Measurements from ENCODE around the gene GSTM3.
A peak's percentile ranks its signal among the peaks of the same experiment; 100 is the strongest.
"Not testable (repeated sequence)": the region's sequence is repeated elsewhere in the genome, so short reads cannot be mapped to it uniquely, and the experiment has no call there.

GSTM3 gene

DNA sequence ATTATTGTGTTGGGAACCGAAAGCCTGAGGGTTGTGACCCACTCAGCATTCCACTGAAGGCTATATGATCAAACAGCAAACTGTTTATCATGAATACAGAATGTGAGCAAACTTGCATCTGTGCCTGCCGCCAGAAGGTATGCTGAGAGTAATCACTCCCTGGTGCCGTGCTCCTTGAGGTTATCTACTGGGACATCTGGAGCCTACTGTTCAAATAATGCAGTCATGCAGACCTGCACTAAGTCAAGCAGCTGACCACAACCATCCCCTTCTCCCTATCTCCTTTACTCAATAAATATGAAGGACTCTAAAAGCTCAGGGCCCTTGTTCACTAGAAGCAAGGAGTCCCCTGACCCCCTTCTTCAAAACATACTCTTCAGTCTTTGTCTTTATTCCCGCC lies 15.3 kb downstream of the GSTM3 start:
- no peak for DNase-seq

DNA sequence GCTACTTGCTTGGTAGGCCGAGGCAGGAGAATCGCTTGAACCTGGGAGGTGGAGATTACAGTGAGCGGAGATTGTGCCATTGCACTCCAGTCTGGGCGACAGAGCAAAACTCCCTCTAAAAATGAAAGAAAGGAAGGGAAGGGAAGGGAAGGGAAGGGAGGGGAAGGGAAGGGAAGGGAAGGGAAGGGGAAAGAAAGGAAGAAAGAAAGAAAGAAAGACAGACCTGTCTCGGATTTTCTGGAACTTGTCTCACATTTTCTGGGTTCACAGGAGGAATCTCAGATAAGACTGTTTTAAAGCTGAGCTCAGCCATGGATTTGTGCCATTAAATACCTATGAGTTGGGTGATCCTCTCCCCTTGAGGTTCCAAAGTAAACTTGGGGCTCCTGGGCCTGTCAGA lies 15.9 kb downstream of the GSTM3 start:
- DNase-seq, result no peak

DNA sequence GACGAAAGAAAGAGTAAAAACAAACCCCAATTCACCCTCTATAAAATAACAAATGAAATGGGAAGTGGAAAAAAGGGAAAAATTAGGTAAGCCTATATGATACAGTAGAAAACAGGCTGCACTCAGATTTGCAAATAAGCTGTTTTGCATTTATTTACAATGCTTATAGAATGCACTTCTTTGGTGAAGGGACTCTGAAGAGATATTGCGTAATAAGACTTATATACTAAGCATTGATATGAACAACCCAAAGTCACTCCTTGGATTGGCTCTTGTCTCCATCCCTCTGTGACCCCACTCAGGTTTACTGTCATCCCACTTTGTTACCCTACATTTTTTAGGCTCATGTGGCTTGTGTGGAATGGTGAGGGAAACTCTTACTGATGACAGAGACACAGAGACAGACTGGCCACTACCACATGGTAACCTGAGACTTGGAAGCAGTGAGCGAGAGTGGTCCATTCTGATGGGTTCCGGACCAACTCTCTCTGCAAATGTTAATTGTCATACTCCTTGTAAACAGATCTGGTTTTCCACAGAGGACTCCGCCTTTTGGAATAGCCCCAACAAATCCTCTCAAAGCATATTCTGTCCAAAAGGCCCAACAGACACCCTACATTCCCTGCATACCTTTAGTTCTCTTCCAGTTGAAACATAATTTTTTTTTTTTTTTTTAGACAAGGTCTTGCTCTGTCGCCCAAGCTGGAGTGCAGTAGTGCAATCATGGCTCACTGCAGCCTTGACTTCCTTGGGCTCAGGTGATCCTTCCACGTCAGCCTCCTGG lies 17.7 kb downstream of the GSTM3 start:
- no peak for DNase-seq

DNA sequence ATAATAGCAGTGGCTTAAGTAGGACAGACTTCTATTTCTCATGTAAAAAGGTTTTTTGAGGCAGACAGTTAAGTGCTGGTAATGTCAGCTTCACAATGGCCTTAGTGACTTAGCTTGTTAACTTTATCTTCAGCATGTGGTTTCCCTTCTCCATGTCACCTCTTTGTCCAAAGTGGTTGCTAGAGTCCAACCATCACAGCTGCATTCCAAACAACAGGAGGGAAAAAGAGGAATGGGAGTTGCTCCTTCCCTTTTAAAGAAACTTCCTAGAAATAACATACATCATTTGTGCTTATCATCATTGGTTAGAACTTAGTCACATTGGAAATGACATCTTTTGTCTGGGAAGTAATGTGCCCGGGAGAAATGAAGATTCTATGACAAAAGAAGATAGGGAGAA lies 18.9 kb downstream of the GSTM3 start:
- no peak for DNase-seq

DNA sequence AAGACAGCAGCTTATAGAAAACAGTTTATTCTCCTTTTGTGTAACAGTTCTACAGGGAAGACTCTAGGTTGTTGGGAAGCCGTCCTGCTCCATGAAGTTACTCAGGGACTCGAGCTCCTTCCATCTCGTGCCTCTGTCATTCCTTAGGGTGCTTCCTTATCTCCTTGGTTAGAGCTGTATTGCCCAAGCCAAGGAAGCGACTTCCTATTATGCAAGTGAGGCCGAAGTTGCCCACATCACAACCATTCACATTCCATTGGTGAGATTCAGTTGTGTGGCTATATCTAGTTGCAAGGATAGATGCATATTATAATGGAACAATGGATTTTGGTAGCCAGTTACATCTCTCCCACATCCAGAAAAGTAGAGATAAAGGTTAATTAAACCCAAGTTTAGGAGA lies 19.8 kb downstream of the GSTM3 start:
- DNase-seq, result no peak

DNA sequence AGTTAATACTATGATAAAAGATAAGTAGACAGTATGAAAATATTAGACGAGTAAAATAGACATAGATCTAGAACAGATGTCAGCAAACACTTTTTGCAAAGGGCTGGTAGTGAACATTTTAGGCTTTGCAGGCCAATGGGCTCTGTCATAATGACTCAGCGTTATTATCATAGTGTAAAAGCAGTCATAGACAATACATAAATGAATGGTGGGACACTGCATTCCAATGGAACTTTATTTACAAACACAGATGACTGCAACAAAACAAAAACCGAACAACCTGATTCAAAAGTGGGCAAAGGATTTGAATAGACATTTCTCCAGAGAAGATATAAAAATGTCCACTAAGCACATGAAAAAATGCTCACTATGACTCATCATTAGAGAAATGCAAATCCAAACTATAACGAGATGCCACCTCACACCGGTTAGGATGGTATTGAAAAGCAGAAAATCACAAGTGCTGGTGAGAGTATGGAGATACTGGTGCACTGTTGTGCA lies 21.5 kb downstream of the GSTM3 start:
- peak; percentile 67 for DNase-seq

DNA sequence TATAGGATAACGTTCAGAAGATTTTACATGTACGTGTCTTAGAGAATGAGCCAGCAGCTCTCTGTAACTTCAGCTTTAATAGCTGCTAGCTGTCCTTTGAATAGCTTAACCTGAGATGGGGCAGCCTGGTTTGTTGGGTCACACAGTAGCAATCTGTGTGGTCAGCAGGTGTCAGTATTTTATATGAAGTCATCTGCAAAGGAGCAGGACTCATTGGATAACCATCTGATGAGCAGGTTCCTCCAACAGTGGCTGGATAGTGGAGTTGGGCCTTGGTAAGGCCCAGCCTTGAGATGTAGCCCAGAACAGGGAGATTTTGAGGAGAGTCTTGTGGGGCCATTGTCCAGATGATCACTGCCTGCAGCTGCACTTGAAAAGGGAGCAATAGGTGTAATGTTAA lies 22.3 kb downstream of the GSTM3 start:
- DNase-seq, result peak; percentile 7

DNA sequence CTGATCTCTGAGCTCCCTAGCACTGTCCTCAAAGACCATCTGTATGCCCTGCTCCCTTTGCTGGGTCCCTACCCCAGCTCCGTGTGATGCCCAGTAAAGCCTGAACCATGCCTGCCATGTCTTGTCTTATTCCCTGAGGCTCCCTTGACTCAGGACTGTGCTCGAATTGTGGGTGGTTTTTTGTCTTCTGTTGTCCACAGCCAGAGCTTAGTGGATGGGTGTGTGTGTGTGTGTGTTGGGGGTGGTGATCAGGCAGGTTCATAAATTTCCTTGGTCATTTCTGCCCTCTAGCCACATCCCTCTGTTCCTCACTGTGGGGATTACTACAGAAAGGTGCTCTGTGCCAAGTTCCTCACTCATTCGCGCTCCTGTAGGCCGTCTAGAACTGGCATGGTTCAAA lies 23.1 kb downstream of the GSTM3 start:
- no peak for DNase-seq

DNA sequence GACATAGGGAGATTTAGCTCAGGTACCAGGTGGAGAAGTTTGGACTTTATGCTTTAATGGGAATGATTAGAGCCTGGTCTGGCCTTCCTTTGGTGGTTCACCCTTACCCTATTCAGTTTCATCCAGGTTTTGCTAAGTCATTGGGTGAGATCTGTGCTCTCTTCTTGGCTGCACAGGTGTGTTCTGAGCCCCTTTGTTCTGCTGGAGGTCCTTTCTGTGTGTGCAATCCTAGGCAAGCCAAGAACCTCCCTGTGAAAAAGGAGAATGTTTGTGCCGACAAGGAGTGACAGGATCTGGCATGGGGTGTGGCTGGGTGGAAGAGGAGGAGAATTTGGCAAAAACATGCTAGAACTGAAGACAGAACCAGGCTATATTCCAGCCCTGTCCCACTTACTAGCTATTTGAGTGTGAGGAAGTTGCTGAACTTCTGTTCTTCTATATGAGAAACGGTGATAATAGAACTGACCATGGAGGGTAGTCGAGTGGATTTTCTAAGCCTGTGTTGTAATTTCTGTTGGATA lies 24.2 kb downstream of the GSTM3 start:
- no peak for DNase-seq

DNA sequence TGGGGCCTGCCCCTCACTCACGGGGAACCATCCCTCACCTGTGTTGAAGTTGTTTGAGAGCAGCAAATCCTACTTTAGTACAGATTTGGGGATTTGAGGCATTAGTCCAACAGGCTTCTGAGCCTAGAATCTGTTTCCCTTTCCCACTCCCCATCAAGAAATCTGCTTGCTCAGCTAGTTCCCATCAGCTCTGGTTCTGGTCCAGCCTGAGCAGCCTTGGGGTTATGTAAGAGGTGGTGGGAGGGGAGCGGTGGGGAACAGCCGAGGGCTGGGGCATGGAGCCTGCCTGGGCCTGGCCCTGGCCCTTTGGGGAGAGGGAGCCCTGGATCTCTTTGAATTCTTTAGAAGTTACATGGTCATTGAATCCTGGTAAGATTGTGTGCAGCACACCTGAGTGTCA lies 24.7 kb downstream of the GSTM3 start:
- no peak for DNase-seq

DNA sequence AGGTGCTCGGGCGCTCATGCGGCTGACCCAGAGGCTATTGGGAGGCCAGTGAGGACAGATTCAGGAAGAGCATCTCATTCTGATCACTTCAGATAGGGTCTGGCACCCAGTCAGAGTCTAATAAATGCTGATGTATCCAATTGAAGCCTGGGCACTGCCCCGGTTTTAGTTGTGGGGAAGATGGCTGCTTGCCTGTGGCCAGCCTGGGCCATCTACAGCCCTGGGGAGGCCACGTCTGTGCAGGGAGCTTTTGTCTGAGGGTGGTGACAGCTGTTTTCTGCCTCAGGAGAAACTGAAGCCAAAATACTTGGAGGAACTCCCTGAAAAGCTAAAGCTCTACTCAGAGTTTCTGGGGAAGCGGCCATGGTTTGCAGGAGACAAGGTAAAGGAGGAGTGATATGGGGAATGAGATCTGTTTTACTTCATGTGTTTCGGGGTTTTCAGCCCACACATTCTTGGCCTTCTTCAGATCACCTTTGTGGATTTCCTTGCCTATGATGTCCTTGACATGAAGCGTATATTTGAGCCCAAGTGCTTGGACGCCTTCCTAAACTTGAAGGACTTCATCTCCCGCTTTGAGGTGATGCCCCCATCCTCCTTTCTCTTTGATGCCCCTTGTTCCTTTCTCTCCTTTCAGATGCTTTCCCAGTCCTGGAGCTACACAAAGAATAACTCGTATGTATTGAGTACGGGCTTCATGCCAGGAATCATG lies 26.0 kb downstream of the GSTM3 start:
- no peak for DNase-seq

DNA sequence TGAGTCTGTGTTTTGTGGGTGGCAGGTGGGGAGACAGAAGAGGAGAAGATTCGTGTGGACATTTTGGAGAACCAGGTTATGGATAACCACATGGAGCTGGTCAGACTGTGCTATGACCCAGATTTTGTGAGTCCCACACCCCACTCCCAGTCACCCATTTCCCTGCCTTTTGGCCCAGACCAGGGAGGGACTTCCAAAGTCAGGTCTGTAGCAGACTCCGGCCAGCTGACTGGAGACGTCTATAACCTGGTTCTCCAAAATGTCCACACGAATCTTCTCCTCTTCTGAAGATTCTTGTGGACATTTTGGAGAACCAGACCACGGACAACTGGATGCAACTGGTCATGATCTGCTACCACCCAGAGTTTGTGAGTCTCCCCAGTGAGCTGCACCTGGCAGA lies 27.2 kb downstream of the GSTM3 start:
- no peak for DNase-seq

DNA sequence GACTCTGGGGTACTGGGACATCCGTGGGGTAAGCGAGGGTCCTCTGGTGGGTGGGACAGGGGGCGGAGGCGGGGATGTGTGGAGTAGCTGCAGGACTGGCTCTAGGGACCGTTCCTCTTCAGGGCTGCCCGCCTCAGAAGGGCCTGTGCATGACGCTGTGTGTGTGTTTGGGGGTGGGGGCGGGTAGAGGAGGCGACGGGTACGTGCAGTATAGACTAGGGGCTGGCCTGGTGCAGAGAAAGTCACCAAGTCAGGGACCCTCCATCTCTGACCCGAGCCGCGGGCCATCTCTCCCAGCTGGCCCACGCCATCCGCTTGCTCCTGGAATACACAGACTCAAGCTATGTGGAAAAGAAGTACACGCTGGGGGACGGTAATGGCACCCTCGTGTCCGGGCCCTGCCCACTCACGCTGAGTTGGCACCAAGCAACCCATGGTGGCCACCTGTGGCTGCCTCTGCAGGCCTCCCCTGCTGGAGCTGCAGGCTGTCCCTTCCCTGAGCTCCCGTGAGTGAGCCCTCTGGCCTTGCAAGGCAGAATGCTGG lies 28.4 kb downstream of the GSTM3 start:
- no peak for DNase-seq

DNA sequence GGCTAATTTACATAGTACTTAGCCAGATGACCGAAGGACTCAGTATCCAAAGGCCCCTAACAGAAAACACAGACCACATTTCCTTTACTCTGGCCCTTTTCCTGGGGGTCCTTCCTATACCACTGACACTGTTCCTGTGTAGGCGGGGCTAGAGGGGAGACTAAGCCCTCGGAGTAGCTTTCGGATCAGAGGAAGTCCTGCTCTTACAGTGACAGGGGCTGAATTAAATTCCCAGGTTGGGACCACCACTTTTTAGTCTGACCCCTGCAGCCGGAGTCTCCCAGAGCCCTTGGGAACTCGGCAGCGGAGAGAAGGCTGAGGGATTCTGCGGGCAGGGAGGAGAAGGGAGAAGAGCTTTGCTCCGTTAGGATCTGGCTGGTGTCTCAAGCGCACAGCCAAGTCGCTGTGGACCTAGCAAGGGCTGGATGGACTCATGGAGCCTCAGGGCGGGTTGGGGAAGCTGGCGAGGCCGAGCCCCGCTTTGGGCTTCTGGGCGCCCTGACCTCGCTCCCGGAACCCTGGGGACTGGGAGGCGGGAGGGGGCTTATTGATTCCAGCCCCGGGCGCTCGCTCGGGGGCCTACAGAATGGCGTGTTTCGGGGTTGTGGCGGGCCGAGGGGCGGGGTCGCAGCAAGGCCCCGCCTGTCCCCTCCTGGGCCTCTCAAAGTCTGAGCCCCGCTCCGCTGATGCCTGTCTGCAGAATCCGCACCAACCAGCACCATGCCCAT lies 29.1 kb downstream of the GSTM3 start, which contains the start of gene GSTM5:
TSS of gene GSTM5 (plus strand) at position 659 of the 728 bp plus-strand sequence. CDS start at position 721, 62 bp downstream.
- not testable (repeated sequence) for DNase-seq

DNA sequence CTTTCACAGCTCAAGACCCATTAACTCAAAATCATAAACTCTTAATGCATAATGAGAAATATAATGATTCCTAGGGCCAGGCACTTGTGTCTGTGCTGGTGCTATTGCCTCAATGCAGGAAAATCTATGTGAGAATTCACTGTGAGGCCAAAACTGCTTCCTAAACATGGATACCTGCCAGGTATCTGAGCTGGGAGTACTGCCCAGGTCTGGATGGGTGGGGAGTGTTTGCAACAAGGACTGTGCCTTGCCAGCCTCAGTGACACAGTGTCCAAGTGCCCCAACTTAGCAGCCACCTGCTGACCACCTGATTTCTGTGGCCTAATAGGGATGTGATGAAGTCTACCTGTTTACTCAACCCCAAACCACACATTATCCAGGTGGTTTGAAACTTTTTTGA lies 31.0 kb downstream of the GSTM3 start:
- DNase-seq, result not testable (repeated sequence)

DNA sequence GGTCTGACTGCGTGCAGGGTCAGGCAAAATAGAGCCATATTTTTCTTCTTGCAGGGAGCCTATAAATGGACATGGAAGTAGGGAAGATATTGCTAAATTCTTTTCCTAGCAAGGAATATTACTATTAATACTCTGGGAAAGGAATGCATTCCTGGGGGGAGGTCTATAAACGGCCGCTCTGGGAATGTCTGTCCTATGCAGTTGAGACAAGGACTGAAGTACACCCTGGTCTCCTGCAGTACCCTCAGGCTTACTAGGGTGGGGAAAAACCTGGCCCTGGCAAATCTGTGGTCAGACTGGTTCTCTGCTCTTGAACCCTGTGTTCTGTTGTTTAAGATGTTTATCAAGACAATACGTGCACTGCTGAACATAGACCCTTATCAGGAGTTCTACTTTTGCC lies 31.9 kb downstream of the GSTM3 start:
- not testable (repeated sequence) for DNase-seq

DNA sequence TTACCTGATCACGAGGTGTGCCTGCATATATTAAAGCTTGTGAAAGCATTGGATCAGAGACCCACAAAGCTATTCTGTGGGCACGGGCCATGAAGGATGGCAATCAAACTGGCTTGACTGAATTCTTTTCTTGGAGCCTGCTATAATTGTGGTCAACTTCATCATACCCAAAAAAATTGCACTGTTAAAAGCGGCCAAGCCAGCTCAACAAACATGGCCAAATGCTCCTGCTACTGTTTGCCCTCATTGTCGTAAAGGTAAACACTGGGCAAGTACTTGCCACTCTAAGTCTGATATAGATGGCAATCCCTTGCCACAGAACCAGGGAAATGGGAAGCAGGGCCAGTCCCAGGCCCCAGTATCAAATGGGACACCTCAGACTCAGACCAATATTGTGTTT lies 35.4 kb downstream of the GSTM3 start:
- no peak for DNase-seq

DNA sequence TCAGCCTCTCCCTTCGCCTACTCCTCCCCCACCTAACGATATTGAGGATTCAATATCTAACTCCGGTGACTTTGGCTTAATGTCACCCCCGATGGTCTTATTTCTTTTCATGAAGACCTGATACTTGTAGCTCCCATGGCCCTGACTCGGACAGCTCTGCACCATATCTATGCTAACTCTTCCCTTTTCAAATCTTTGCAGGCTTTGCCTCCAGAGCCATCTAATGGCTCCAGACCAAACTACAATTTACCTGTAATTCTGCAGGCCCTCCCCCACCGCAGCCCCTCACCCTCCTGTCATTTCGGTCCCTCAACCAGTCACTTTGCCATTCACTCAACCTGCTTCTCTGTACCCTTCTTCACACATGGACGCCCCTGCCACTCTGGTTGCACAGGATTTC lies 36.7 kb downstream of the GSTM3 start:
- DNase-seq, result no peak

DNA sequence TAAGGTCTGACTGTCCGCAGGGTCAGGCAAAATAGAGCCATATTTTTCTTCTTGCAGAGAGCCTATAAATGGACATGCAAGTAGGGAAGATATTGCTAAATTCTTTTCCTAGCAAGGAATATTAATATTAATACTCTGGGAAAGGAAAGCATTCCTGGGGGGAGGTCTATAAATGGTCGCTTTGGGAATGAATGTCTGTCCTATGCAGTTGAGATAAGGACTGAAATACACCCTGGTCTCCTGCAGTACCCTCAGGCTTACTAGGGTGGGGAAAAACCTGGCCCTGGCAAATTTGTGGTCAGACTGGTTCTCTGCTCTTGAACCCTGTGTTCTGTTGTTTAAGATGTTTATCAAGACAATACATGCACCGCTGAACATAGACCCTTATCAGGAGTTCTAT lies 37.9 kb downstream of the GSTM3 start:
- not testable (repeated sequence) for DNase-seq

DNA sequence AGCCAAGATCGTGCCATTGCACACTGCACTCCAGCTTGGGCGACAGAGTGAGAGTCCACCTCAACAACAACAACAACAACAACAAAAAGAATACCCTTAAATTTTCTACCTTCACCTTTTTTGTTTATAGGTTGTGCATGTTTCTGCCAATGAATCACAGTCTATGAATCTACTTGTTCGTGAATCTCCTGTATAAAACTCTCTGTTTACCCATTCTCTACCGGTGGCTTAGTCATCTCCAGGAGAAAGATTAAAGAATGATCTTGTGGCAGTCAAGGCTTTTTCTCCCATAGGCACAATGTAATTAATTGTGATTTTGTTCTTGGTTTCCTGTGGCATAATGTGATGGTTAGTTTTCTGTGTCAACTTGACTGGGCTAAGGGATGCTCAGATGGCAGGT lies 43.0 kb downstream of the GSTM3 start:
- not testable (repeated sequence) for DNase-seq

DNA sequence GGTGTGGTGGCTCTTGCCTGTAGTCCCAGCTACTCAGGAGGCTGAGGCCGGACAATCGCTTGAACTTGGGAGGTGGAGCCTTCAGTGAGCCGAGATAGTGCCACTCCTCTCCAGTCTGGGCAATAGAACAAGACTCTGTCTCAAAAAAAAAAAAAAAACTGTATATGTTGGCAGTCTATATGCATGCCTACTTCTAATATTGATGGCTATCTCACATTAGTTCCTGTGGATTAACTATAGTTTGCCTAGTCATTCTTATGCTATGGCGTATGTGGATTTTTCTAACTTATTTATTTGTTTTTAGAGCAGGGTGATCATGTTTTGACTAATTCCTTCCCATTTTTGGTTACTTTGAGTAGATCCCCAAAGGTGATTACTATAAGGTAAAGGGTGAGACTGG lies 43.8 kb downstream of the GSTM3 start:
- DNase-seq, result no peak

DNA sequence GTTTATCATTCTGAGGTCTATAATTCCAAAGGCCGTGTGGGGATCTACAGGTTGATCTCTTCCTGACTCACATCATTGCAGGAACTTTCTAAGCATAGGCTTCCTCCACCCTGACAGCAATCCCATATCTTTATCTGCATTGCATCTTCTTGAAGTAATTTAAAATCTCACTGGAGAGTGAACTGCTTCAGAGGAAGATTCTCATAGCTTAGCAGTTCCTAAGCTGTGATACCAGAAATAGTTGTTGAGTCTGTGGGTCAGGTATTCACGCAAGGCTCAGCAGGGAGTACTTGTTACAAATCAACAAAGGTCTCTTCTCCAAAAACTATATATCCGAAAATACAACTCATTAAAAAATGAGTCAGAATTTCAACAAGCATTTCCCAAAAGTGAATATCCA lies 45.7 kb downstream of the GSTM3 start:
- DNase-seq, result not testable (repeated sequence)

DNA sequence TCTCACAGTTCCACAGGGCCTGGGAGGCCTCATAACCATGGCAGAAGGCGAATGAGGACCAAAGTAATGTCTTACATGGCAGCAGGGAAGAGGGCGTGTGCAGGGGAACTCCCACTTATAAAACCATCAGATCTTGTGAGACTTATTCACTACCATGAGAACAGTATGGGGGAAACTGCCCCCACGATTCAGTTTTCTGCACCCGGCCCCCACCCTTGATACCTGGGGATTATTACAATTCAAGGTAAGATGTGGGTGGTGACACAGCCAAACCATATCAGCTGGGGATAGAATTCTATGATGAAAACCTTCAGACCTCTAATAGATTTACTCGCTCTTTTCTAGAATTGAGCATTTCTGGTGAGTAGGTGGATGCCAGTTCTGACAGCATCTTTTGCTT lies 46.4 kb downstream of the GSTM3 start:
- DNase-seq, result not testable (repeated sequence)
